DLD1 (cell line): ENCODE results near the gene DNLZ.
"Not testable (repeated sequence)": the region's sequence is repeated elsewhere in the genome, so short reads cannot be mapped to it uniquely, and the experiment has no call there.

ENCODE experiments used
- in situ Hi-C: cut with HindIII; loops from 2 replicates; pipeline ENCODE4 v1.10.0; 2017; ENCODE audit warnings: low sequenced_read_pairs

The DNLZ gene

GRCh38 chr9:136363106-136363948 lies at the start of gene DNLZ:
TSS of gene DNLZ (minus strand) at chr9:136363744. CDS start at chr9:136363714, 30 bp downstream.
- in situ Hi-C loops: no loop called here

- in situ Hi-C loops: no loop called here
Measured at GRCh38 chr9:136412962-136413361, 49.4 kb upstream of the DNLZ start.

DNA sequence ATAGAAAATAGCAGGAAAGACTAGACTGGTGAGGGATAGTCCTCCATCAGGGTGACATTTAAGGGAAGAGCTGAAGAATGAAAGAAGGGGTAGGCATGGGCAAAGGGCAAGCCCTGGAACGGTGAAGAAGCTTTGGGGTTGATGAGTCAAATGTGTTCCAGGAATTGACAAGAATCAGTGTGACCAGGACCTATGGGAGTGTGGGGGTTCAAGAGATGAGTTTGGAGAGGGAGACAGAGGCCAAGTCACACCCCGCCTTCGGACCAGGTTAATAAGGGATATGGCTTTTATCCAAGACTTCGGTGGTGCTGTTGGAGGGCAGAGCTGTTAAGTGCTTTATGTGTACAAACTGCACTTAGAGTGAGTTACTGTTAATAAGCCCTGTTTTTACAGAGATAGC lies 47.8 kb upstream of the DNLZ start:
- in situ Hi-C loops: no loop called here

DNA sequence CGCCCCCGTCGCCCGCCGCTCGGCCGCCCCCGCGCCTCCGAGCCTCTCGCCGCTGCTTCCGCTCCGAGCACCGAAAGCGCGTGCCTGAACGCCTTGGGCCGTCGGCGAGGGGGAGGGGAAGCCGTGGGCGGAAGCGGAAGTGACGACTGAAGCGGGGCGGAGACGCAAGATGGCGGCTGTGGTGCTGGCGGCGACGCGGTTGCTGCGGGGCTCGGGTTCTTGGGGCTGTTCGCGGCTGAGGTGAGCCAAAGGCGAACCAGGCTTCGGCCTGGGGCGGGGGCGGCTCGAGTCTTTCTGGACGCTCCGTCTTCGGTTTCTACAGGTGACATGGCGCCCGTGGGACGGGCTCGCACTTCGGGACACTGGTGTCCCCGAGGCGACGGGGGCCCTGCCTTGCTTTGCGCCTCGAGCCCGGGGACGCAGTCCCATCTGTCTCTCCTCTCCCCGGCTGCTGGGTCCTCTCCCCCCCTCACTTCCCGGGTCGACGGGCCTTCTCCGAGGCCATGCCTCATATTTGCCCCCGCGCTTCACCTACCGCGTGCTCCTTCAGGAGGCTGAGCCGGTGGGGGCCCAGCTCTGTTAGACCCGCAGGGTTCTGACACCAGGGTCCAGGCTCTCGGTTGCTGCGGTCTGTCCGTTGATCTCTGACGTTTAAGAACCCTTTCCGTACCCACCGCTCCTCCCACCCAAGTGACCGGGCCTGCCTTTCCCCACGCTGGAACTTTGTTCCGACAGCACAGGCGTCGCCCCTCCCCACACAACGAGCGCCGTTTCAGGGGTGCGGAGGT lies 47.1 kb upstream of the DNLZ start, which contains the start of the genes ENTR1 and PMPCA:
ENTR1 (minus strand) TSS at position 115 of the 788 bp plus-strand sequence. CDS start 217 bp downstream, outside the sequence.
PMPCA (plus strand) TSS at position 159 of the 788 bp plus-strand sequence; CDS start at position 170, 11 bp downstream.
- in situ Hi-C loops: no loop called here

- in situ Hi-C loops: no loop called here
Measured at GRCh38 chr9:136409557-136410455, 46.3 kb upstream of the DNLZ start.

DNA sequence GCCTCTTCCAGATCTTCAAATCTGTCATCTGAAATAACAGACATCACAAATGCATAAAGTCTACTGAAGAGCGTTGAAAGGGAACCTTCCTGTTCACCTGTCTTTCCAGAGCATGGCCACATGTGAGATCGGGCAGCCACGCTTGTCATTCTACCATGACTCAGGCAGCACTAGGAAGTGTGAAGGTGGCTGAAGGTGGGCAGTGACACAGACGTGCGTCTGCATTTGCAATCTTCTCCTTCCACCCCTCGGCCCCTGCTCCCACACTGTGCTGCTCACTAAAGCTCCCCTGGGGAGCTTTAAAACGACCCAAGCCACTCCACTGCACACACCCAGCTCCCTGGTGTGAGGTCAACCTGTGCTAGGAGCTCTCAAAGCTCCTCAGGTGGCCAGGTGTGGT lies 44.4 kb upstream of the DNLZ start:
- in situ Hi-C loops: no loop called here

DNA sequence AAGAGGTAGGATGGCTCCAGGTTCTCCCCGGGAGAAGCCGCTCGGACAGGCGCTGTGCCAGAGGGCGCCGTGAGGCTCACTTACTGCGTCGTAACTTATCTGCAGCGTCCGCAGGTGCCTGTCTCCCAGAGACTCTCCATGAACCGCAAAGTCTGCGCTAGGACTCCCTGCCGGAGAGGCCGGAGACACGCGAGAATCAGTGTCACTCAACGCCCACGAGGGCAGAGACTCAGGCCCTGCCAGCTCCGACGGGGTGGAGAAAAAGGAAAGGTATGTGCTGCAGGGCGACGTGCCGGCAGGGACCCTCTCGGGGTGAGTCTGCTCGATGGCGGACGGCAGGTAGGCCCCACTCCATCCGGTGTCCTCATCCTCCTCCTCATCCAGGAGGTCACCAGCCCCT lies 43.5 kb upstream of the DNLZ start:
- in situ Hi-C loops: not testable (repeated sequence)

DNA sequence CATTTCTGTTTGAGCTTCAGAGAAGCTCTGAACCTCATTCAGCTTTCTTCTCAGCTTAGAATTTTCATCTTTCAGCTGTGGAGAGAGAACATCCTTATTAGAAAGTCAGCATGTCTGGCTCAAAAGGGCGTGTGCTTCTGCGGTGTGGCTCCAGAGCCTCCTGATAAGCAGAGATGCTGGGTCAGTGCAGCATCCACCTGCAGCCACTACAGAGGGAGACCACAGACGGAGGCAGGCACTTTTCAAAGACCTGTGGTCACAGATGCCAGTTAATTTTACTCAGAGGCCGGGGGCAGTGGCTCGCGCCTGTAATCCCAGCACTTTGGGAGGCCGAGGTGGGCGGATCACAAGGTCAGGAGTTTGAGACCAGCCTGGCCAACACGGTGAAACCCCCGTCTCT lies 42.4 kb upstream of the DNLZ start:
- in situ Hi-C loops: not testable (repeated sequence)

DNA sequence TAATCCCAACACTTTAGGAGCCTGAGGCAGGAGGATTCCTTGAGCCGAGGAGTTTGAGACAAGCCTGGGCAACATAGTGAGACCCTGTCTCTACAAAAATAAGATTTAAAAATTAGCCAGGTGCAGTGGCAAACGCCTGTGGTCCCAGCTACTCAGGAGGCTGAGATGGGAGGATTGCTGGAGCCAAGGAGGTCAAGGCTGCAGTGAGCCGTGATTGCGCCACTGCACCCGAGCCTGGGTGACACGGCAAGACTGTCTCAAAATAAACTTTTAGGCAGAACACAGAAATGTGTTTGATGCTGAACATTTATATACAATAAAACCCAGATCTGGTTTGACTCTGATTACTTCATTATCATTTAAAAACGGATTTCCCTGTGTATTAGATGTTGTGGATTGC lies 41.9 kb upstream of the DNLZ start:
- in situ Hi-C loops: no loop called here

DNA sequence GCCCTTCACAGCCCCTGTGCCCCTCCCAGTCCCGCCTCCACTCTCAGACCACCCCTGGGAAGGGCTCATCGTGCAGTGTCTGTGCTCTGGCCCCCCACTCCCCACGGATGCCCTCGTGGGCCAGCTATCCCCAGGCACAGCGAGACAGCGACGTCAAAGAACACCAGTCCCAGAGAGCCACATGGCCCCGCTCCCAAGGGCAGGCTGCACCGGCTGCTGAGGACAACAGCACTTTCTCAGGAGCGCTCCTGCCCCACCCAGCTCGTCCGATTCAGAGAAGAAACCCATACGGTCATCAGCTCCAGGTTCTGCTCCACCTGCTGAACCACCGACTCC lies 41.2 kb upstream of the DNLZ start:
- in situ Hi-C loops: no loop called here

DNA sequence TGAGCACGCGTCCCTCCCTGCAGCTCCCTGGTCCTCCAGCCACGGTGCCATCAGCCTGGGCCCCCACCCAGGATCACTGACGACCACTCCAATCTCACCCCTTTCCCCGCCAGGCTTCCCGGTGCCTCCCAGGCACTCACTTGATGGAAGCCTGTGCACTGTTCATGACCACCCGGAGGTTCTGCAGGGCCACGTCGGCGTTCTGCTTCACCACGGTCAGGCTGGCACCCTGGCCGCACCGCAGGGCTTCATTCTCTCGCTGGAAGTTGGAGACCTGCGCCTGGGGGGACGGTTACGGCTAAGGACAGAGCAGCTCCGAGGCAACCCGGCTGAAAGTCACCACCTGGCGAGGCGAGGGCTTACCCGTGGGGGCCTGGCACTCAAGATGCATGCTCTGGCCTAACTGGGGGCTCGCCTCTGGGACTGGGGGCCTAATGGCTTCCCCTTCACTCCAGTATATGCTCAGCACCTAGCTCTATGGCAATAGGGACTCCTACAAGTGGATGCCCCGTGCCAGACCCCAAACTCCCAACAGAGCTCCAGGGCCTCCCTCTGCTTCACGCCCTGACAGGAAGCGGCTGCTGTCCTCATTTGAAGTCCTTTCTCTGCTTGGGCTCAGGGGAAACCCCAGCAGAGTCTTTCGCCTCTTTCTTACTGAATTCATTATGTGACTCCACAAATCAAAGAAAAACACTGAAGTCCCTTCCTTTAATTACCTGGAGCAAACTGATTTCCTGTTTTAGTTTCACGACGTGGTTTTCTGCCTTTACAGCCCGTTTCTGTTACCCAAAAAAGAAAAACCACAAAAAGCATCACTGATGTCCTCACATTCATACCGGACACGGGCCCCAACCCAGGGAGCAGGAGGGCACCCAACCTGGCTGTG lies 40.6 kb upstream of the DNLZ start:
- in situ Hi-C loops: no loop called here

- in situ Hi-C loops: no loop called here
Measured at GRCh38 chr9:136403538-136403914, 40.0 kb upstream of the DNLZ start.

- in situ Hi-C loops: no loop called here
Measured at GRCh38 chr9:136402067-136402466, 38.5 kb upstream of the DNLZ start.

DNA sequence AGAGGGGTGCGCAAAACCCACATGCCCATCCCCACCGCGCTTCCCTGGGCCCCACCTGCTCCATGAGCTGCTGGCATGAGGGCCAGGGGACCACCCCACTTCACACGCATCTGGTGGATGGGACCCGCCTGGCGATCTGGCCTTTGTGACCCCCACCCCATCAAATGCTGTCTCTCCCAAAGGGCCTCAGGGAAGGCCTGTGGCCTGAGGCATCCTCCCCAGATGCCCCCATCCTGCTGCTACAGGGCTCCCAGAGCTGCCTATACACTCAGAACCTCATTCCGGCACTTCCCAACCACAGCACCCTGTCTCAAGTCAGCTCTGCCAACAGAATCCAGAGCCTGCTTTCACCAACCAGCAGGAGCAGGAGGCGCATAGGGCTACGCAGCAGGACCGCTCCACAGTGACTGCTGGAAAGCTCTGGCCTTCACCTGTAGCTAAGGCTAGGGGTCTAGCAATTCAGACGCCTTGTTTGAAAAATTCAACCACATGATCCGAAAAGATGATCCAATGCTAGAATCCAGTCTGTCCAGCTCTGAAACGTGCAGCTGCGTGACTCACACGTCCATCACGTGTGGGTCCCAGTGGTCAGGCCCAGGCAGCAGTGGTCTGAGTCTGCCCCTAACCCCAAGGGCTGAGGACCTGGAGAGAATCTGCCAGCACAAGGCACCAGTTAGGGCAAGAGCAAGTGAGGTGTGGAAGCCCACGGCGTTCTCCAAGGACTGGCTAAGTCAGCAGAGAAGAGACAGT lies 37.8 kb upstream of the DNLZ start:
- in situ Hi-C loops: no loop called here

DNA sequence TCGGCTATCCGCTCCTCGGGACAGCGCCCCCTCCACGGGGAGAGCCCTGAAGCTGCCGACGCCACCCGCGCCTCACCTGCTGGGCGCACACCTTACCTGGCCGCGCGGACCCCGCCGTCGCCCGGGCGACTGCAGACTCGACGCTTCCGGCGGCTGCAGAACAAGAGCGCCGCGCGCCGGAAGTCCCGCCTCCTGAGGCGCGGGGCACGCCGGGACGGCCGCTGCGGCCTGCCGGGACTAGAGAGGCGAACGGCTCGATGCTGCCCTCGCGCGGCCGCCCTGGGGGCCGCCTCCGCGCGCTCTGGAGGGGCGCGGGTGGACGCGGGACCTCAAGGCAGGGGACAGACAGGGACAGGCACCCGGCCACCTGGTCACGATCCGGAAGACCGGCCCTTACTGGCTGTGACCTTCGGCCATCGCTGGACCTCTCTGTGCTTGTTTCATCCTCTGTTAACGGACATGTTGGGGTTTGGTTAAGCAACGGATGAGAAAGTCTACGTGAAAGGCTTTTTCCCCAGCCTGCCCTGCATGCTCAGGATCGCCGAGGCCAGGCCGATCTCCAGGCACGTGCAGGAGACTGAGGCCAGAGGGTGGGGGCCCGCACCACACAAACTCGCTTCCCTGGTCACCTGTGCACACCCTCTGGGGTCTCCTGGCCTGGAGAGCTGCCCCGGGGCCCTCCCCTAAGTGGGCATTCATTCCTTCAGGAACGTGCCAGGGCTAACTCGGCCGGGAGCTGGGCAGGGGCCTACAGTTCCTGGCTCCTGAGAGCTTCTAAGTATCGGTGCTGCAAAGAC lies 36.7 kb upstream of the DNLZ start, which contains the start of gene SNAPC4:
SNAPC4 (minus strand) TSS at position 133 of the 797 bp plus-strand sequence. CDS start 1,742 bp downstream, outside the sequence.
- in situ Hi-C loops: no loop called here

DNA sequence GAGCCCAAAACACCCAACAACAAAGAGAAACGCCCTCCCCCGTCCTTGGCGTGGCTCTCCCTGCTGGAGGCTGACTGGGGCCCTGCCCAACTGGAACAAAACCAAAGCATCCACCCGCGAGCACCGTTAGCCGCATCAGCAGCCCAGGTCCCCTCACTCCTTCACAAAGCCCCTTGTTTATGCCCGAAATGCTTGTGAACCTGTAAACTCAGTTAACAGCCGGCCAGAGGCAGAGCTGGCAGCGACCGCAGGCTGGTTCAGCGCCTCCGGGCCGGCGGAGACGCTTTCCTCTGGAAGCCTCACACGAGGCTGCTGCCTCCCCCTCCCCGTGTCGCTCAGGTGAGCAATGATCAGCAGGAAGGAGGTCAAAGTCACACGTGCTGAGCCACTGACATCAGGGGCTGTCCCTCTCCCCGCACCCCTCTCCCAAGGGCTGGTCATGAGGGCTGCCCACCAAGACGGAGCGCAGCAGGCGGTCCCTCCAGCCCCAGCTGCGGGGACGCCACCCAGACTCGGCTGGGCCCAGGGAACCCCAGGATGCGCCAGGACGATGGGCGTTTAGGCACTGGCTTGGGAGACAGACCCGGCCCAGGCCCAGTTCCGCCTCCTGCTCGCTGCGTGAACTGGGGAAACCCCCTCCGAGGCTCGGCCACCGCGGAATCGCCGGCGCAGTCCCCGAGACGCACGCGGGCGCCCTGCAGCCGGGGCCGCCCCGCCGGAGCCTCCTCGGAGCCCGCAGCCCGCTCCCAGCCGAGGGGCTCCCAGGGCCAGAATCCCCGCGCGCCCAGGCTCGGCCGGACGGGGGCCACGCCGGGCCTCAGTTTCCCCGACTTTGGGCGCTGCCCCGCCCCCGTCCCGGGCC lies 35.9 kb upstream of the DNLZ start:
- in situ Hi-C loops: no loop called here

DNA sequence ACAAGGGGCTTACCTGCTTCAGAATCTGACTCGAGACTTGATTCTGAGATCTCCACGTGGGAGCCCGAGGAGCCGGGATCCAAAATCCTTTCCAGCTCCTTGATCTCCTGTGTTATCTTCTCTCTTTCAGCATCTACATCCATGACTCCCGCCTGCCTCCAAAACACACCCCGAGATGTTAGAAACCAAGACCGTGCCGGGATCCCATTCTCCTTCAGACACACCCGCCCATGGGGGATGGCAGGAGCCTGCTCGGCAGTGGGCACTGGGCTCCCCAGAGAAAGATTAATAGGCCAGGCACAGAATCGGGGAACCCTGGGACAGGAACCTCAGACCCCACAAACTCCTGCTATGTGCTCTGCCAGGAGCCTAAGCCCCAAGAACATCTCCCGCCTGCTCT lies 34.7 kb upstream of the DNLZ start:
- in situ Hi-C loops: no loop called here
